Measurements from ENCODE around the gene CAPS.

Gene CAPS

DNA sequence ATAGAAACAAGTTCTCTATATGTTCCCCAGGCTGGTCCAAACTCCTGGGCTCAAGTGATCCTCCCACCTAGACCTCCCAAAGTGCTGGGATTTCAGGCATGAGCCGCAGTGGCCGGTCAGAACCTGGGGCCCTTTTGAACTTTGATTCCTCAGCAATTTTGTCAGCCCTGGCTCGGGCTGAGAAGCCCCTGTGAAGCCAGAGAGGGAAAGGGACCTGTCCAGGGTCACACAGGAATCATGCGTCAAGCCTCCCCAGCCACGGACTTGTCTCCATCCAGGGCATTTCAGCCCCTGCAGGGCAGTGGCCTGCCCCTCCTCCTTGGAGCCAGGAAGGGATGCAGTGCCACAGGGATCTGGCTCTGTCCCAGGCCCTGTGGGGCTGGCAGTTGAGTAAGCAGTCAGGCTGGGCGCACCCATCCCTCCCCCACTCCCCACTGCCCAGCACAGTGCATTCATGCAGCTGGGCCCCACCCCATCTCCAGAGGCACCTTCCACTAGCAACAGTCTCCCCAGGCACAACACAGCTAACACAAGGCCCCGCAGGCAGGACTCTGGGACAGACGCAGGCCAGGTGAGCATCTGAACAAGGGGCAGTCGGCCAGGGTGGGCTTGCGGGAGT, at the start of gene CAPS:
TSS of gene CAPS (plus strand) at position 516 of the 619 bp plus-strand sequence. CDS start 153 bp downstream, outside the sequence.
- Histone ChIP-seq H3K4me1 (ENCODE audit: control insufficient read depth in 1 of 2, insufficient read depth in 1 of 2, low read depth in 1 of 2, low read length in 1 of 2) (peaks cover 2 to 5% of the 10 kb centered on the region in 2 experiments), H3K27ac (no peak within 1 kb of the TSS), H3K9me3 (no peaks in the 10 kb centered on the region), H3K36me3 (peaks cover 78% of the 10 kb centered on the region), H3K27me3 (no peaks in the 10 kb centered on the region), H3K4me3 (ENCODE audit: low read depth in 1 of 2, low read length in 1 of 2) (no peak within 1 kb of the TSS)
- TF ChIP-seq, protein P1, sequence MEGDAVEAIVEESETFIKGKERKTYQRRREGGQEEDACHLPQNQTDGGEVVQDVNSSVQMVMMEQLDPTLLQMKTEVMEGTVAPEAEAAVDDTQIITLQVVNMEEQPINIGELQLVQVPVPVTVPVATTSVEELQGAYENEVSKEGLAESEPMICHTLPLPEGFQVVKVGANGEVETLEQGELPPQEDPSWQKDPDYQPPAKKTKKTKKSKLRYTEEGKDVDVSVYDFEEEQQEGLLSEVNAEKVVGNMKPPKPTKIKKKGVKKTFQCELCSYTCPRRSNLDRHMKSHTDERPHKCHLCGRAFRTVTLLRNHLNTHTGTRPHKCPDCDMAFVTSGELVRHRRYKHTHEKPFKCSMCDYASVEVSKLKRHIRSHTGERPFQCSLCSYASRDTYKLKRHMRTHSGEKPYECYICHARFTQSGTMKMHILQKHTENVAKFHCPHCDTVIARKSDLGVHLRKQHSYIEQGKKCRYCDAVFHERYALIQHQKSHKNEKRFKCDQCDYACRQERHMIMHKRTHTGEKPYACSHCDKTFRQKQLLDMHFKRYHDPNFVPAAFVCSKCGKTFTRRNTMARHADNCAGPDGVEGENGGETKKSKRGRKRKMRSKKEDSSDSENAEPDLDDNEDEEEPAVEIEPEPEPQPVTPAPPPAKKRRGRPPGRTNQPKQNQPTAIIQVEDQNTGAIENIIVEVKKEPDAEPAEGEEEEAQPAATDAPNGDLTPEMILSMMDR (IDR thresholded peaks at IDR 0.05) = no peak

DNA sequence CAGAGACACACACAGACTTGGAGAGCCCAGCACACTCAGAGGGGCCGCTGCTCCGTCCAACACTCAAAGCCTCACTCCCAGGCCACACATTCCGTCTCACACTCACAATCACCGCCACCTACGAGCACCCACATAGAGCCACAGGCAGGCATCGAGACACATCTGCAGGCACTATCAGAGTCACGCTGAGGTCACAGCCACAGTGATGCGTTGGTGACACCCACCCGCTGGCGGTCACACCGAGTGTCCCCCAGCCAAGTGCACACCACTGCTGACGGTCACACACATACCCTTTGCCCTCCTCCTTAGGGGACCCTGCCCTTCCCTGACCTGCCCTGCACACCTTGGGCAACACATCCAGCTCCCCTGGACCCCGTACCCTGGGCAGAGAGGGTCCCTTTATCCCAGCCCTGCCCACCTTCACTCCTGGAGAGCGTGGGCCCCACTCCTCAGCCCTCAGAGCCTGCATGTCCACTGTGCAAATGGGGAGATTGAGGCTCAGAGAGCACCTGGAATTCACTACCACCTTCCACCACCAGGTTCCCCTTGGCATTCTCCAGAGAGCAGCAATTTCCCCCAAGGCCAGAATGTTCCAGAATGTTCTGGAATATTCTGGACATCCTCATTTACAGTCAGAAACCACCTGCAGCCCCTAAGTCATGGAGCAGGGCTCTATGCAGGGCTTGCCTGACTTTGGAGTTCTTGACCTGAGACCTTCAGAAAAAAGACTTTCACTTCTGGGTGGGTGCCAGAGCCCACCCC, 49.1 kb upstream of the CAPS start:
- Histone ChIP-seq H3K36me3 (no peaks in the 10 kb centered on the region), H3K9me3 (no peaks in the 10 kb centered on the region), H3K27ac (no peak overlapping the region), H3K27me3 (no peaks in the 10 kb centered on the region), H3K4me3 (ENCODE audit: low read depth in 1 of 2, low read length in 1 of 2) (no peak overlapping the region), H3K4me1 (ENCODE audit: control insufficient read depth in 1 of 2, insufficient read depth in 1 of 2, low read depth in 1 of 2, low read length in 1 of 2) (no peaks in the 10 kb centered on the region)
- TF ChIP-seq, protein P1 (IDR thresholded peaks at IDR 0.05) = no peak

DNA sequence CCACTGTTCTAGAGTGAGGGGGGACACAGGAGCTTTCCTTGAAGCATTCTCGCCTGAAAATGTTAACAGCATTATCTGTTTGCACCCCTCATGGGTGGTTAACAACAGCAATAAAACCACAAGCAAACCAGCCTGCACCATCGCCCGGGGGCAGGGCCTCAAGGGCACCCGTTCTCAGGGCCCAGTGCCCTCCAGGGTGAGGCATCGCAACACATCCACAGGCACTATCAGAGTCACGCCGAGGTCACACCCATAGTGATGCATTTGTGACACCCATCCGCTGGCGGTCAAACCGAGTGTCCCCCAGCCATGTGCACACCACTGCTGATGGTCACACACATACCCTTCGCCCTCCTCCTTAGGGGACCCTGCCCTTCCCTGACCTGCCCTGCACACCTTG, 48.3 kb upstream of the CAPS start:
- no peak overlapping the region for H3K27ac ChIP-seq

DNA sequence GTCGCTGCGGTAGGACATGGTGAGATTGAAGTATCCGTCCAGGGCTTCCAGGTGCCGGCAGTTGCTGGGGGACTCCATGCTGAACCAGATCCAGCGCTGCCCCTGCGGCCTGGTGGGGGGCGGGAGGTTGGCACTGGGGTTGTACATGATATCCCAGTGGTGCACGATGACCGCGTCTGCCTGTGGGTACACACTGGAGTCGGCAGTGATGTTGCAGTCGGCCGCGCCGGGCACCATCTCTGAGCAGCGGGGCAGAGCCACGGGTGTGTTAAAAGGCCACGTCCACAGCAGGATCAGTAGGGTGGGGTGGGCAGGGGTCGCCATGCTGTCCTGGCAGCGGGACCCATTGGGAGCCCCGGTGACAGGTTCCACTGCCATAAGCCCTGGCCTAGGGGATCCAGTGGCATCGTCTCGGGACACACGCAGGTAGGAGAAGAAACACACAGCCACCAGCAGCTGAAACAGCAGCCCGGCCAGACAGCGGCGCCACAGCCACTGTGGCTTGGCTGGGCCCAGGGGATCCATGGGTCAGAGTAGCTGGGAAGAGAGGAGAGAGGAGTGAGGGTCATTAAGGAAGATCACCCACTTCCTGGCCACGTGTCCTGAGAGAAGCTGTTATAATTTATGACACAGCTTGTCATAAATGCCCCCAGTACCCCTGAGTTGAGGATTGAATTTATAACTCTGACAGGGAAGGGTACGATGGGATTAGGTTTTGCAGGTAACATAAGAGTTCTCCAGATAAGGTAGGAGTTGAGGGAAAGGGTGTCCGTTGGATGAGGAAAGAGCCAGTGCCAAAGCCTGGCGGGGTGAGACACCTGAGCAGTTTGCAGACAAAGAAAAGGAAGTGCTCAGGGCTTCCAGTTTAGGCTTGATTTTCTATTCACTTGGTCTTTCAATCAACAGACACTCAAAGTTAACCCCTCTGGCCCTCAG, 46.6 kb upstream of the CAPS start:
- H3K36me3 ChIP-seq = no peaks in the 10 kb centered on the region
- H3K27me3 ChIP-seq = no peaks in the 10 kb centered on the region
- no peak overlapping the region for H3K27ac ChIP-seq
- H3K4me1 ChIP-seq (ENCODE audit: control insufficient read depth in 1 of 2, insufficient read depth in 1 of 2, low read depth in 1 of 2, low read length in 1 of 2) = no peaks in the 10 kb centered on the region
- TF ChIP-seq, protein P1 (IDR thresholded peaks at IDR 0.05) = no peak
- no peak overlapping the region for H3K4me3 ChIP-seq (ENCODE audit: low read depth in 1 of 2, low read length in 1 of 2)
- H3K9me3 ChIP-seq = no peaks in the 10 kb centered on the region

More for the DNA sequence above, 48.3 kb upstream of the CAPS start:
- Histone ChIP-seq H3K4me1 (ENCODE audit: control insufficient read depth in 1 of 2, insufficient read depth in 1 of 2, low read depth in 1 of 2, low read length in 1 of 2) (no peaks in the 10 kb centered on the region), H3K27me3 (no peaks in the 10 kb centered on the region), H3K4me3 (ENCODE audit: low read depth in 1 of 2, low read length in 1 of 2) (no peak overlapping the region), H3K9me3 (no peaks in the 10 kb centered on the region), H3K36me3 (no peaks in the 10 kb centered on the region)
- TF ChIP-seq, protein P1 (IDR thresholded peaks at IDR 0.05) = no peak

DNA sequence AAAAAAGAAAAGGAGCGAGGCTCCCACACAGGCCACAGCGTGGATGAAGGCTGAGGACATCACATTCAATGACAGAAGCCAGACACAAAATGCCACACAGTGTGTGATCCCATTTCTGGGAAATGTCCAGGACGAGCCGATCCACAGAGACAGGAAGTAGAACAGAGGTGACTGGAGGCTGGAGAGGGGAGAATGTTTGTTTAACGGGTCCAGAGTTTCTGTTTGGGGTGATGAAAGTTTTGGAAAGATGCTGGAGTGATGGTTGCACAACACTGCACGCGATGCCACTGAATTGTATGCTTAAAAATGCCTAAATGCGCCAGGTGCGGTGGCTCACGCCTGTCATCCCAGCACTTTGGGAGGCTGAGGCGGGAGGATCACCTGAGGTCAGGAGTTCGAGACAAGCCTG, 43.1 kb upstream of the CAPS start:
- Histone ChIP-seq H3K27me3 (no peaks in the 10 kb centered on the region), H3K27ac (no peak overlapping the region), H3K4me3 (ENCODE audit: low read depth in 1 of 2, low read length in 1 of 2) (no peak overlapping the region), H3K9me3 (no peaks in the 10 kb centered on the region), H3K4me1 (ENCODE audit: control insufficient read depth in 1 of 2, insufficient read depth in 1 of 2, low read depth in 1 of 2, low read length in 1 of 2) (no peaks in the 10 kb centered on the region), H3K36me3 (no peaks in the 10 kb centered on the region)
- TF ChIP-seq, protein P1 (IDR thresholded peaks at IDR 0.05) = no peak

Measured in neutrophil (primary cell).